NCI-H2029 (cell line): Measurements from ENCODE around the gene ARHGEF33.

ENCODE experiments used
- DNase-seq: peaks from one replicate; lab custom pipeline; 2025; lab: John Stamatoyannopoulos, UW

Gene ARHGEF33

DNA sequence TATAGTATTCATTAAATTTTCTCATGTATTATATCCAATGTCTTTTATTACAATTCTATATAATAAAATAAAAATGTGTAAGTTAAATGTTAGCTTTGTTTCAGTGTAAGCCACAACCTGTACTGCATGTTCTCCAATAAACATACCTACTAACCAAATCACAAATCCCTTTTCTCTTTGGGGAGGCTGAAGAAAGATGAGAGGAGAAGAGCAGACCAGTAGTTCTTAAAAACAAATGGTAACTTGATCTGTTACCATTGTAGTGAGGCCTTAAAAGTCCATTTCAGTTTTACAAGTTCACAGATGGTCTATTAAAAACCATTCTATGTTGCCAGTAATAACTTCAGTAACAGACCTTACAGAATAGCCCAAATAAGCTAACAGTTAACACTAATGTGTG lies 130.7 kb downstream of the ARHGEF33 start:
- DNase-seq = no peak

DNA sequence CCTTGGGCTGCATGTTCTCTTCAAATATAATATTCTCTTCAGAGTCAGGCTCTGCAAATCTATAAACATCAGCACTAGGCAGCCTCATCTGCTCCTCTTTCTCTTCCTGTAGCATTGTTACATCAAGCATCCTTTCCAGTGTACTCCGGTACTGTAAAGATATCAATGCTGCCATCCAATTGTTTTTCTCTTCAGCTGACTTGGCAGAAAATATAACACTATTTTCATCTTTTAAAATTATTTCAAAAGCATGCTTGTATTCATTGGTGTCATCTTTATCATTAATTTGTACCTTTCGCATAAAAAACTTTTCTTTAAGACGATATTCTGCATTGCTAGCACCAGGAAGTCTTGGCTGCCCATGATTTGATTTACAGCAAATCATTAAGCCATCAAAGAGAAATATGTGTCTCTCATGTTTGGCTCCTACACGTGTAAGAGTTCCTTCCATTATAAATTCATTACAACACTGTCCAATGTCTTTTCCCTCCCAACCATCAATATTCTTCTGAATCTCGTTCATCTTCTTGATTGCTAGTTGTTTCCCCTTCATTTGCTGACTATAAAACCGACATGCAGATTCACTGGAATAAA lies 133.1 kb downstream of the ARHGEF33 start:
- no peak for DNase-seq

DNA sequence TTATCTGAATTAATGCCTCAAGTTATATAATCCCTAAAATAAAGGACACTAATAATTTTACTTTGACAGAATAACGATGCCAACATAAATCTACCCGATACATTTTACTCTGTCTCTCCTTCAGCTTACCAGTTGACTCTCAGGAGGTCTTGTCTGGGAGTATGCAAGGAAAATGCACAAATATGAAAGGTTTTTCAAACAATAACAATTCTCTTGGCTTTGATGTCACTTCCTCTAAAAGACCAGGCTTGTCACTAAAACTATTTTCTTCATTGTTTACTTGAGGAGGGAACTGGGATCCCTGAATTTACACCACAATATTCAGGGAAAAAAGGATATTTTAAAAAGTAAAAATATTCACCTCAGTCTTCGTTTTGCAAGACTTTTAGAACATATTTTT lies 134.0 kb downstream of the ARHGEF33 start:
- no peak for DNase-seq

DNA sequence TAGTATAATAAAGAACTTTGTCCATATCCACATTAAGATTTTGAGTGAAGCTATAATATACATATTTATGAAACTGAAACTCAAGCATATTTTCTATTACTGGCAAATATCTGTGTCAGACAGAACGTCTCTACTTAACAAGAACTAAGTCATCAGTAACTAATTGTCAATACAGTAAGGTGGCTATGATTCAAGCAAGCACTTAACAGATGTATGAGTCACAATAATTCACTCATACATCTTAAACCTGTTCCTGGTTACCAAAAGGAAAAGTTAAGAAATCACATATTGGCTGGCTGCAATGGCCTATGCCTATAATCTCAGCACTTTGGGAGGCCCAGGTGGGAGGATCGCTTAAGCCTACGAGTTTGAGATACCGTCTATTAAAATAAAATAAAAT lies 135.2 kb downstream of the ARHGEF33 start:
- DNase-seq = no peak
